Stromal cell of bone marrow (primary cell): ENCODE measurements around the gene CPHXL2.
A peak's percentile ranks its signal among the peaks of the same experiment; 100 is the strongest.

Source experiments
- DNase-seq: peaks from one replicate; pipeline ENCODE4 v3.0.0-alpha.2; 2012; ENCODE audit warnings: low read depth

Gene CPHXL2

GRCh38 chr16:75640598-75640997 is 36.2 kb downstream of the CPHXL2 start:
- DNase-seq, result no peak

DNA sequence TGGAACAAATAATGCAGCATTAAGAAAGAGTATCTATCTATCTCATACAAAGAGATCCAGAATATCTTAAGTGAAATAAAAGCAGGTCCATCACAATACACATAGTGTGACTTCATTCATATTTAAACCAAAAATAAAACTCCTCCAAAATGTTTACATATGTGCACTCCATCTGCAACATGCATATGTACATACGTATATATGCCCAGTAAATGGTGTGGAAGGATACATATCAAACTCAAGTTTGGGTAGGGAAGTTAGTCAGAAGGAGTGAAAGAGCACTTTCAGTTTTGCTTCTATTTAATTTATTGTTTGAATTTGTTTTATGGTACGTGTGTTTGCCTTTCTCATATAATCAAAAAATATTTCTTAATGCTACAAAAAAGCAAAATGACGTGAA is 41.8 kb downstream of the CPHXL2 start:
- no peak for DNase-seq

DNA sequence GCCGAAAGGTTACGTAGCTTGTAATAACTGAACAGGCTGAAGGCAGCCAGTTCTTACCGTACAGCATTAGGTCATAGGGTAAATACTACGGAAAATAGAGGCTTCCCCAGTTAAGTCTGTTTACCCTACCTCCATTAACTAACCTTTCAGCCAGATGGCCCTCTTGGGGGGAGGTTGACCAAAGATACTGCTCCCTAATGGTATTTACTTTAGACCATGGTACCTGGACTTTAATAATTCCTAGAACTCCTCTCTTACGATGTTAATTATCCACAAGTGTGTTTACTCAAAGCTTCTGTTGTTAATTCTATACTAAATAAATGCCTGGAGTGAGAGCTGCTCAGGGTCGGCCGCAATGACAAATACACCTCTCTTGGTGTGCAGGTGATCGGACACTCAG is 44.0 kb downstream of the CPHXL2 start:
- DNase-seq, result no peak

GRCh38 chr16:75630052-75630451 is 46.8 kb downstream of the CPHXL2 start:
- DNase-seq, result no peak

DNA sequence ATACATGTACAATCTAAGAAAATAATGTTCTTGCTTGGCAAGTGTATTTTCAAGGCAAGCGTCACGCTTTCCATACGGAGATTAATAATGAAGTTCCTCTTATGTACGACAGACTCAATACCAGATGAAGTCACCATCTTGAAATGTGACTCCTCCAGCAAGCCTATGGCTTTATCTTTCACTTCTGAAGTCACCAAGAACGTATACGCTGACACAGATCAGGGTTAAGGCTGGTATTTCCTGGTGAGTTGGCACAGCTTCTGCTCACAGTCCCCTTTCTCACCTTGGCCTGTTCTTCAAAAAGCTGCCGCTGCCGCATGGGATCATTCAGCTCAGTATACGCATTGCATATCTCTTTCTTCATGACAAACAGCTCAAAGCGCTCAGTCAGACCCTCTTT is 47.7 kb downstream of the CPHXL2 start:
- no peak for DNase-seq

GRCh38 chr16:75628351-75628750 is 48.5 kb downstream of the CPHXL2 start:
- no peak for DNase-seq

- DNase-seq, result no peak
Observed at GRCh38 chr16:75627851-75628250, 49.0 kb downstream of the CPHXL2 start.

DNA sequence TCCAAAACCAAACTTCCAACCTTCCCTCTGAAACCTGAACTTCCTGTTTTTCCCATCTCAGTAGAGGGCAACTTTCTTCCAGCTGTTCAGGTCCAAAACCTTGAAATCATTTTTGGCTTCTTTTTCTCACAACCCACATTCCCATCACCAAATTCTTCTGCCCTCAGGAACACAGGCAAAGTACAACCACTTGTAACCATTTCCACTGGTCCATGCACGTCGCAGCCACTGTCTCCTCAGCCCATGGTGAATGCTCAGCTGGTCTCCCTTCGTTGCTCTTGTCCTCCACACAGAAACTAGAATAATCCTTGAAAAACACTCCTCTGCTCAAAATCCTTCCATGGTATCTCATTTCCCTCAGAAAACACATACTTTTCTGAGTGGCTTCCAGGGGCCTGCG is 50.0 kb downstream of the CPHXL2 start:
- DNase-seq, result no peak

- DNase-seq, result no peak
Observed at GRCh38 chr16:75624921-75625334, 51.9 kb downstream of the CPHXL2 start.

DNA sequence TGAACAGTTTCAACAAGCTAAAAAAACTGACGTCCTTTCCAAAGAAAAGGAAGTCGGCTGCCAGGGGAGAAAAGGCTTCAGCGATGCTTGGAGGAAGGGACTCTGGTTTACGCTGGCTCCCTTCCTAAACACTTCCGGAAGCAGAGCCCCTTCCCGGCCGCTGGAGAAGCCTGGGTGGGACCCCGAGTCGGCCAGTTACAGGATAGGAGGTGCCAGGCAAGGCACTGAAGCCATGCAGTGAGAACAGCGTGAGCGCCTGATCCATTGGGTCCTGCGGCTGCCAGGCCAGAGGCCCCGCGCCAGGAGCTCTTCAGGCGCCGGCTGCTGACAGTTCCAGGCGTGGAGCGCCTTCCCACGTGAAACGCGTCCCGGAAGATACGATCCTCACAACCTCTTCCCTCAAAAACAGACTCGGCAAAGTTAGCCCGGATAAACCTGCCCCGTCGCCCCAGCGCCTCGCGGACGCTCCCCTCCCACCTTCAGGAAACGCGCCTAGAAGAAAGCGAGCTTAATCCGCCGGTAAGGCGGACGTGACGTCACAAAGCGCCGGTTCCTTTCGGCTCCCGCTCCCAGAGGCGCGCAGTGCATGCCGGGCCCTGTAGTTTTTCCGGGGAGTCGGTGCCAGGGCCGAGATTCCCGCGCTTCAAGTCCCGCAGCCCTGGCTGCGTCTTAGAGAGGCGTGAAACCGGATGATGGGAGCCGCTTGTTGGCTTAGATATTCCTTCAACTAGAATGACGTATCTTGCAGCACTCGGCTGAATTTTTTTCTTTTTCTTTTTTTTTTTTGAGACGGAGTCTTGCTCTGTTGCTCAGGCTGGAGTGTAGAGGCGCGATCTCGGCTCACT is 53.8 kb downstream of the CPHXL2 start, which contains the start of gene ADAT1:
TSS of gene ADAT1 (minus strand) at position 521 of the 845 bp plus-strand sequence. CDS start 2,482 bp downstream, outside the sequence.
- DNase-seq, result peak; percentile 98

- peak; percentile 34 for DNase-seq
Observed at GRCh38 chr16:75621170-75621477, 55.7 kb downstream of the CPHXL2 start.

- DNase-seq, result no peak
Observed at GRCh38 chr16:75620326-75621169, 56.3 kb downstream of the CPHXL2 start.

DNA sequence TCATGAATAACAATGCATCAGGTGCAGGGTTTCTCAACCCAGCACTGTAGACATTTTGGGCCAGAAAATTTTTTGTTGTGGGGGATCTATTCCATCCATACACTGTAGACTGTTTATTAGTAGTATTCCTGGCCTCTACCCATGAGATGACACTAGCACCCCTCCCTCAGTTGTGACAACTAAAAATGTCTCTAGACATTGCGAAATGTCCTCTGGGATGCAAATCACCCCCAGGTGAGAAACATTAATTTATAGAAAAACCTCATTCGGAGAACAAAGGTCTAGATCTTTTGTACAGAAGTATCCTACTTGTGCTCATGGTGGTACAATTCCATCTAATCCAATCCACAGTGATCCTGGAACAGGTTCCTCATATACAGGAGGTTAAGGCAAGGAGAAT is 58.0 kb downstream of the CPHXL2 start:
- DNase-seq, result no peak

- DNase-seq, result no peak
Observed at GRCh38 chr16:75617121-75617520, 59.7 kb downstream of the CPHXL2 start.

- no peak for DNase-seq
Observed at GRCh38 chr16:75616521-75617010, 60.2 kb downstream of the CPHXL2 start.

- no peak for DNase-seq
Observed at GRCh38 chr16:75615619-75616018, 61.2 kb downstream of the CPHXL2 start.

- no peak for DNase-seq
Observed at GRCh38 chr16:75614066-75614897, 62.5 kb downstream of the CPHXL2 start.
